Panc1 (cell line): ENCODE measurements around the gene FNDC4. TPM values are rescaled to one million over a fixed set of nuclear protein-coding genes. Genes with fewer than 3 reads are reported as not detected.

Source experiments
- ATAC-seq: fragments of 200-7000 bp; cut with Tn5 transposase; 2 replicates; pipeline ENCODE4 v1.9.1; 2020; ENCODE audit warnings: mild to moderate bottlenecking, moderate library complexity
- BruUV-seq: library from RNA; stranded (reverse); fragments of 400-500 nt; replicated peaks from 2 replicates; lab custom pipeline; 2021; lab: Mats Ljungman, UMichigan
- CTCF ChIA-PET: fragments of 300-600 bp; sonication (Branson Sonifier 250); formaldehyde crosslinking; loops from one replicate; lab custom pipeline; 2022; ENCODE audit warnings: antibody characterized with exemption; lab: Charles Lee
- POLR2A ChIA-PET: fragments of 300-600 bp; sonication (Branson Sonifier 250); formaldehyde crosslinking; loops from one replicate; lab custom pipeline; 2022; ENCODE audit warnings: antibody characterized with exemption; lab: Charles Lee
- DNase-seq: peaks from one replicate; pipeline ENCODE4 v3.0.0-alpha.2; 2010; ENCODE audit warnings: low read depth, low spot score
- H3K27ac ChIP-seq: 2 replicates; pipeline ENCODE4 v1.5.1; 2011; ENCODE audit warnings: mild to moderate bottlenecking, low read length, inconsistent platforms
- H3K27me3 ChIP-seq: fragments of 200-500 bp; sonication (Bioruptor generic); 2 replicates; pipeline ENCODE4 v1.6.0; 2014; ENCODE audit warnings: low read length, inconsistent platforms; ENCODE audit not compliant: control insufficient read depth, insufficient read depth
- H3K36me3 ChIP-seq: fragments of 200-500 bp; sonication (Bioruptor generic); 2 replicates; pipeline ENCODE4 v1.5.1; 2014; ENCODE audit warnings: inconsistent platforms, mild to moderate bottlenecking, low read length, moderate library complexity; ENCODE audit not compliant: control insufficient read depth, insufficient read depth
- H3K4me1 ChIP-seq: 2 replicates; pipeline ENCODE4 v1.5.1; 2011; ENCODE audit warnings: inconsistent platforms, mild to moderate bottlenecking, low read length, moderate library complexity; ENCODE audit not compliant: control insufficient read depth, insufficient read depth
- H3K4me3 ChIP-seq, 2 experiments: 2 replicates each; pipeline ENCODE4 v1.5.1; 2011 to 2012; ENCODE audit warnings: low read depth in 2 of 2, low read length in 2 of 2, mild to moderate bottlenecking in 2 of 2, inconsistent platforms in 1 of 2, moderate library complexity in 1 of 2
- H3K9me3 ChIP-seq: fragments of 200-500 bp; sonication (Bioruptor generic); 2 replicates; pipeline ENCODE4 v1.5.1; 2014; ENCODE audit warnings: low read depth, mild to moderate bottlenecking, inconsistent platforms, low read length, moderate library complexity; ENCODE audit not compliant: control insufficient read depth, insufficient read depth
- CTCF ChIP-seq: fragments of 450-650 bp; IDR thresholded peaks from 2 replicates; pipeline ENCODE4 v1.5.1; 2017; ENCODE audit warnings: mild to moderate bottlenecking
- POLR2AphosphoS5 ChIP-seq: IDR thresholded peaks from 2 replicates; pipeline ENCODE4 v1.6.1; 2012; ENCODE audit warnings: mild to moderate bottlenecking, low read depth, low read length, moderate library complexity
- REST ChIP-seq, 2 experiments: IDR thresholded peaks; 2 replicates each; pipeline ENCODE4 v1.6.1; 2011 to 2012; ENCODE audit warnings: low read depth in 2 of 2, control low read depth in 1 of 2, low read length in 1 of 2, mild to moderate bottlenecking in 1 of 2, moderate library complexity in 1 of 2; ENCODE audit not compliant: insufficient read depth in 1 of 2
- SIN3A ChIP-seq: IDR thresholded peaks from 2 replicates; pipeline ENCODE4 v1.6.1; 2012; ENCODE audit warnings: low read depth, mild to moderate bottlenecking, low read length, moderate library complexity, borderline replicate concordance; ENCODE audit not compliant: insufficient read depth
- TCF7L2 ChIP-seq: IDR thresholded peaks from 2 replicates; pipeline ENCODE4 v1.6.1; 2011; ENCODE audit warnings: mild to moderate bottlenecking, low read depth, low read length, inconsistent platforms
- in situ Hi-C: cut with HindIII; loops from 2 replicates; pipeline ENCODE4 v1.10.0; 2016; ENCODE audit warnings: low sequenced_read_pairs, low pct_unique_long_range_greater_than_20kb
- intact Hi-C: fragments of 100-400 bp; cut with micrococcal nuclease; formaldehyde crosslinking; loops from one replicate; pipeline ENCODE4 v1.10.0; 2022; ENCODE audit not compliant: unreplicated experiment
- total RNA-seq: library from RNA; stranded (reverse); gene quantifications from one replicate; pipeline ENCODE4 v1.2.1, GENCODE V29; 2021; ENCODE audit not compliant: unreplicated experiment

The FNDC4 gene
- total RNA-seq, 1 experiment from 2014 or later = 1.3 TPM

GRCh38 chr2:27461118-27461517 is 33.9 kb downstream of the FNDC4 start:
- H3K4me3 ChIP-seq = no peak overlapping the region
- BruUV-seq = no TSS peak
- no peaks in the 10 kb centered on the region for H3K4me1 ChIP-seq
- H3K27me3 ChIP-seq = no peaks in the 10 kb centered on the region
- no peak for TF ChIP-seq CTCF
- TF ChIP-seq SIN3A = no peak
- no peak for TF ChIP-seq POLR2AphosphoS5
- TF ChIP-seq TCF7L2 = no peak
- no peak for TF ChIP-seq REST (IDR thresholded peaks at IDR 0.05; ENCODE audit: insufficient read depth in 1 of 2, low read depth in 2 of 2, low read length in 1 of 2)
- H3K9me3 ChIP-seq = no peaks in the 10 kb centered on the region
- intact Hi-C loops (no loop called here), in situ Hi-C loops (no loop called here)
- DNase-seq = no peak
- POLR2A ChIA-PET = no interaction called here
- ATAC-seq = no peak
- H3K36me3 ChIP-seq = no peaks in the 10 kb centered on the region
- H3K27ac ChIP-seq = no peak overlapping the region
- CTCF ChIA-PET = no interaction called here

DNA sequence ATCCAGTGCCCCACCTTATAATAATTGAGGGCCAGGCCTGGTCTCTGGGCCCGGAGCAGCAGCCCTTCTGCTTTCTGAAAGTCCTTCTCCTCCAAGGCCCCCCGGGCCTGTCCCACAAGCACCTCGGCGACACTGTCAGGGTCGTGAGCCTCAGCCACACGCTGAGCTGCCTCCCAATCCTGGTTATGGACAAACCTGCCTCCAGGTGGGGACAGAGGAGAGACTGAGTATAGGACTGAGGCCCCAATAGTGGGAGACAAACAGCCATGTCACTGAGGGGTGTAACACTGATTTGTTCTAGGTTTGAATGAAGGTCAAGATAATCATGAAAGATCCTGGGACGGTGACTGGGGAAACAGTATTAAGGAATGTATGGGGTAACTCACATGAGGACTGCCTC is 41.0 kb downstream of the FNDC4 start:
- BruUV-seq = no TSS peak
- intact Hi-C loops (no loop called here), in situ Hi-C loops (no loop called here)
- Histone ChIP-seq H3K4me1 (no peaks in the 10 kb centered on the region), H3K27me3 (no peaks in the 10 kb centered on the region), H3K36me3 (no peaks in the 10 kb centered on the region), H3K9me3 (no peaks in the 10 kb centered on the region), H3K4me3 (no peak overlapping the region), H3K27ac (no peak overlapping the region)
- ChIA-PET CTCF (no interaction called here), POLR2A (no interaction called here)
- ATAC-seq (no peak), DNase-seq (no peak)
- no peak for TF ChIP-seq TCF7L2
- no peak for TF ChIP-seq SIN3A
- TF ChIP-seq CTCF = no peak
- no peak for TF ChIP-seq REST (IDR thresholded peaks at IDR 0.05; ENCODE audit: insufficient read depth in 1 of 2, low read depth in 2 of 2, low read length in 1 of 2)
- no peak for TF ChIP-seq POLR2AphosphoS5
